GM23338 (cell line): Measurements from ENCODE around the gene PEX11A.
A peak's percentile ranks its signal among the peaks of the same experiment; 100 is the strongest.

Source experiments
- CTCF ChIP-seq, 2 experiments: fragments of 200-600 bp in 1 of 2; sonication (generic) in 1 of 2; conservative IDR thresholded peaks; 2 replicates each; pipeline versions ENCODE4 v1.5.1 to v1.6.1; 2016 to 2017; ENCODE audit warnings: antibody characterized with exemption in 2 of 2, low read depth in 2 of 2, mild to moderate bottlenecking in 2 of 2, moderate library complexity in 1 of 2
- EZH2 ChIP-seq: fragments of 200-600 bp; sonication (generic); IDR thresholded peaks from one replicate; pipeline ENCODE4 v1.8.0; 2017; ENCODE audit warnings: antibody characterized with exemption, mild to moderate bottlenecking, low read depth; ENCODE audit not compliant: unreplicated experiment
- EZH2phosphoT487 ChIP-seq: fragments of 200-600 bp; sonication (generic); IDR thresholded peaks from one replicate; pipeline ENCODE4 v1.8.1; 2018; ENCODE audit warnings: antibody characterized with exemption; ENCODE audit not compliant: unreplicated experiment
- JUNB ChIP-seq: IDR thresholded peaks from one replicate; pipeline ENCODE4 v1.6.1; 2016; ENCODE audit warnings: antibody characterized with exemption; ENCODE audit not compliant: unreplicated experiment
- POLR2AphosphoS5 ChIP-seq: IDR thresholded peaks from 2 replicates; pipeline ENCODE4 v1.6.1; 2016; ENCODE audit warnings: antibody characterized with exemption, low read depth
- REST ChIP-seq: IDR thresholded peaks from one replicate; pipeline ENCODE4 v1.6.1; 2018; ENCODE audit warnings: antibody characterized with exemption; ENCODE audit not compliant: unreplicated experiment
- STAT1 ChIP-seq: IDR thresholded peaks from one replicate; pipeline ENCODE4 v1.6.1; 2016; ENCODE audit warnings: antibody characterized with exemption; ENCODE audit not compliant: unreplicated experiment
- ZNF114 ChIP-seq: fragments of 250-450 bp; sonication (Bioruptor Pico); IDR thresholded peaks from 2 replicates; pipeline ENCODE4 v1.5.0; 2020; ENCODE audit warnings: mild to moderate bottlenecking, moderate library complexity

- TF ChIP-seq CTCF (conservative IDR thresholded peaks at IDR 0.05; ENCODE audit: low read depth in 2 of 2) = peak in 1 of 2 experiments; percentile 34; a peak in 2 of 4 replicates
- TF ChIP-seq POLR2AphosphoS5 = no peak
- TF ChIP-seq REST = no peak
- TF ChIP-seq ZNF114 (CRISPR knock-in tag) = no peak
- TF ChIP-seq EZH2 = no peak
- TF ChIP-seq STAT1 = no peak
- TF ChIP-seq EZH2phosphoT487 = no peak
- no peak for TF ChIP-seq JUNB
Observed at GRCh38 chr15:89648106-89649012, 42.2 kb downstream of the PEX11A start.
